Measurements from ENCODE around the gene AOPEP. TPM values are rescaled to one million over a fixed set of nuclear protein-coding genes. Genes with fewer than 3 reads are reported as not detected.

The AOPEP gene
- total RNA-seq, 2 experiments from 2014 or later = 6.9 to 7.0 TPM

GRCh38 chr9:95010431-95010838 lies 283.9 kb downstream of the AOPEP start:
- ATAC-seq (ENCODE audit: poor library complexity) (no peak), DNase-seq (no peak)
- no peaks in the 10 kb centered on the region for H3K9me3 ChIP-seq (ENCODE audit: control insufficient read depth in 1 of 2, insufficient read depth in 1 of 2, low read length in 2 of 2)
- peaks cover 0 to 1% of the 10 kb centered on the region in 2 experiments for H3K27me3 ChIP-seq (ENCODE audit: control insufficient read depth in 1 of 2, insufficient read depth in 2 of 2, low read length in 2 of 2)
- TF ChIP-seq, protein P1, sequence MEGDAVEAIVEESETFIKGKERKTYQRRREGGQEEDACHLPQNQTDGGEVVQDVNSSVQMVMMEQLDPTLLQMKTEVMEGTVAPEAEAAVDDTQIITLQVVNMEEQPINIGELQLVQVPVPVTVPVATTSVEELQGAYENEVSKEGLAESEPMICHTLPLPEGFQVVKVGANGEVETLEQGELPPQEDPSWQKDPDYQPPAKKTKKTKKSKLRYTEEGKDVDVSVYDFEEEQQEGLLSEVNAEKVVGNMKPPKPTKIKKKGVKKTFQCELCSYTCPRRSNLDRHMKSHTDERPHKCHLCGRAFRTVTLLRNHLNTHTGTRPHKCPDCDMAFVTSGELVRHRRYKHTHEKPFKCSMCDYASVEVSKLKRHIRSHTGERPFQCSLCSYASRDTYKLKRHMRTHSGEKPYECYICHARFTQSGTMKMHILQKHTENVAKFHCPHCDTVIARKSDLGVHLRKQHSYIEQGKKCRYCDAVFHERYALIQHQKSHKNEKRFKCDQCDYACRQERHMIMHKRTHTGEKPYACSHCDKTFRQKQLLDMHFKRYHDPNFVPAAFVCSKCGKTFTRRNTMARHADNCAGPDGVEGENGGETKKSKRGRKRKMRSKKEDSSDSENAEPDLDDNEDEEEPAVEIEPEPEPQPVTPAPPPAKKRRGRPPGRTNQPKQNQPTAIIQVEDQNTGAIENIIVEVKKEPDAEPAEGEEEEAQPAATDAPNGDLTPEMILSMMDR (IDR thresholded peaks at IDR 0.05) = no peak
- CTCF ChIA-PET = no interaction called here
- Mint-ChIP-seq H3K36me3 (ENCODE audit: low read depth) (no peaks in the 10 kb centered on the region), H3K4me3 (no peak overlapping the region), H3K9me3 (no peaks in the 10 kb centered on the region), H3K27me3 (peaks cover 8% of the 10 kb centered on the region), H3K4me1 (ENCODE audit: low read depth) (no peaks in the 10 kb centered on the region), H3K27ac (no peak overlapping the region)
- no peak overlapping the region for H3K4me3 ChIP-seq (ENCODE audit: low read length)
- no peak overlapping the region for H3K27ac ChIP-seq (ENCODE audit: low read depth in 1 of 2, low read length in 2 of 2)
- POLR2A ChIA-PET = no interaction called here
- no peaks in the 10 kb centered on the region for H3K36me3 ChIP-seq (ENCODE audit: insufficient read depth, low read length)
- H3K4me1 ChIP-seq (ENCODE audit: insufficient read depth, low read length) = peaks cover under 1% of the 10 kb centered on the region
- intact Hi-C loops (cut with DNase I, micrococcal nuclease) = no loop called here

GRCh38 chr9:95012035-95012708 lies 285.7 kb downstream of the AOPEP start:
- POLR2A ChIA-PET = no interaction called here
- H3K27me3 ChIP-seq (ENCODE audit: control insufficient read depth in 1 of 2, insufficient read depth in 2 of 2, low read length in 2 of 2) = no peaks in the 10 kb centered on the region
- H3K4me3 Mint-ChIP-seq = no peak overlapping the region
- CTCF ChIA-PET = no interaction called here
- no peaks in the 10 kb centered on the region for H3K4me1 ChIP-seq (ENCODE audit: insufficient read depth, low read length)
- no peaks in the 10 kb centered on the region for H3K27me3 Mint-ChIP-seq
- no peaks in the 10 kb centered on the region for H3K36me3 ChIP-seq (ENCODE audit: insufficient read depth, low read length)
- no peaks in the 10 kb centered on the region for H3K36me3 Mint-ChIP-seq (ENCODE audit: low read depth)
- intact Hi-C loops (cut with DNase I, micrococcal nuclease) = no loop called here
- H3K27ac Mint-ChIP-seq = no peak overlapping the region
- no peak overlapping the region for H3K4me3 ChIP-seq (ENCODE audit: low read length)
- no peaks in the 10 kb centered on the region for H3K9me3 ChIP-seq (ENCODE audit: control insufficient read depth in 1 of 2, insufficient read depth in 1 of 2, low read length in 2 of 2)
- H3K4me1 Mint-ChIP-seq (ENCODE audit: low read depth) = no peaks in the 10 kb centered on the region
- no peak for DNase-seq
- ATAC-seq (ENCODE audit: poor library complexity) = no peak
- no peak overlapping the region for H3K27ac ChIP-seq (ENCODE audit: low read depth in 1 of 2, low read length in 2 of 2)
- H3K9me3 Mint-ChIP-seq = no peaks in the 10 kb centered on the region
- TF ChIP-seq, protein P1 (IDR thresholded peaks at IDR 0.05) = no peak

- H3K9me3 Mint-ChIP-seq = no peaks in the 10 kb centered on the region
- TF ChIP-seq, protein P1 (IDR thresholded peaks at IDR 0.05) = no peak
- H3K4me1 ChIP-seq (ENCODE audit: insufficient read depth, low read length) = no peaks in the 10 kb centered on the region
- H3K4me3 ChIP-seq (ENCODE audit: low read length) = no peak overlapping the region
- no peaks in the 10 kb centered on the region for H3K27me3 Mint-ChIP-seq
- CTCF ChIA-PET = no interaction called here
- POLR2A ChIA-PET = no interaction called here
- no peak overlapping the region for H3K27ac Mint-ChIP-seq
- H3K4me3 Mint-ChIP-seq = no peak overlapping the region
- no peaks in the 10 kb centered on the region for H3K36me3 ChIP-seq (ENCODE audit: insufficient read depth, low read length)
- no peaks in the 10 kb centered on the region for H3K36me3 Mint-ChIP-seq (ENCODE audit: low read depth)
- no peak for ATAC-seq (ENCODE audit: poor library complexity)
- no peak for DNase-seq
- no peaks in the 10 kb centered on the region for H3K4me1 Mint-ChIP-seq (ENCODE audit: low read depth)
- no peaks in the 10 kb centered on the region for H3K27me3 ChIP-seq (ENCODE audit: control insufficient read depth in 1 of 2, insufficient read depth in 2 of 2, low read length in 2 of 2)
- H3K27ac ChIP-seq (ENCODE audit: low read depth in 1 of 2, low read length in 2 of 2) = no peak overlapping the region
- intact Hi-C loops (cut with DNase I, micrococcal nuclease) = no loop called here
- no peaks in the 10 kb centered on the region for H3K9me3 ChIP-seq (ENCODE audit: control insufficient read depth in 1 of 2, insufficient read depth in 1 of 2, low read length in 2 of 2)
Measured at GRCh38 chr9:95012902-95013301, 286.4 kb downstream of the AOPEP start.

Data from CD4-positive, alpha-beta T cell (primary cell).